Keratinocyte (primary cell): ENCODE measurements around the gene LEMD1. TPM values are rescaled to one million over a fixed set of nuclear protein-coding genes. Genes with fewer than 3 reads are reported as not detected.

Experiments used
- DNase-seq: peaks from one replicate; pipeline ENCODE4 v3.0.0-alpha.2; 2011; ENCODE audit warnings: low read depth, missing footprints, low spot score
- FAIRE-seq: peaks from 2 replicates; lab custom pipeline; 2011; peaks lifted over from hg19 to GRCh38; lab: Jason Lieb, UNC
- H2AFZ ChIP-seq: 2 replicates; pipeline ENCODE4 v1.6.0; 2012; ENCODE audit warnings: low read length, control low read depth, inconsistent platforms; ENCODE audit not compliant: control insufficient read depth
- H3K27ac ChIP-seq: 2 replicates; pipeline ENCODE4 v1.5.1; 2011; ENCODE audit warnings: low read length; ENCODE audit not compliant: control insufficient read depth, insufficient read depth
- H3K27me3 ChIP-seq: 3 replicates; pipeline ENCODE4 v1.6.0; 2011; ENCODE audit warnings: low read length; ENCODE audit not compliant: control insufficient read depth, insufficient read depth; ENCODE audit errors: extremely low read depth
- H3K36me3 ChIP-seq, 2 experiments: 2 replicates in 1 of 2; 3 replicates in 1 of 2; pipeline ENCODE4 v1.5.1; 2011; ENCODE audit warnings: low read length in 2 of 2, mild to moderate bottlenecking in 1 of 2; ENCODE audit not compliant: control insufficient read depth in 2 of 2, insufficient read depth in 2 of 2; ENCODE audit errors: extremely low read depth in 1 of 2
- H3K4me1 ChIP-seq: 3 replicates; pipeline ENCODE4 v1.5.1; 2011; ENCODE audit warnings: low read length; ENCODE audit not compliant: control insufficient read depth, insufficient read depth; ENCODE audit errors: extremely low read depth
- H3K4me2 ChIP-seq: 3 replicates; pipeline ENCODE4 v1.6.0; 2011; ENCODE audit warnings: low read depth, low read length; ENCODE audit not compliant: control insufficient read depth, insufficient read depth; ENCODE audit errors: extremely low read depth
- H3K4me3 ChIP-seq, 3 experiments: fragments of 200-600 bp in 1 of 3; sonication (generic) in 1 of 3; 2 replicates in 2 of 3; 3 replicates in 1 of 3; pipeline ENCODE4 v1.5.1; 2011 to 2016; ENCODE audit warnings: low read length in 3 of 3, mild to moderate bottlenecking in 3 of 3, control low read depth in 2 of 3, inconsistent platforms in 1 of 3, low read depth in 1 of 3, mixed read lengths in 1 of 3, mixed run types in 1 of 3, moderate library complexity in 1 of 3; ENCODE audit not compliant: control insufficient read depth in 2 of 3, insufficient read depth in 2 of 3; ENCODE audit errors: extremely low read depth in 1 of 3
- H3K79me2 ChIP-seq: 2 replicates; pipeline ENCODE4 v1.6.0; 2012; ENCODE audit warnings: low read length; ENCODE audit not compliant: control insufficient read depth, insufficient read depth
- H3K9ac ChIP-seq: 3 replicates; pipeline ENCODE4 v1.6.0; 2011; ENCODE audit warnings: low read length; ENCODE audit not compliant: control insufficient read depth, insufficient read depth; ENCODE audit errors: extremely low read depth
- H3K9me1 ChIP-seq: 3 replicates; pipeline ENCODE4 v1.6.0; 2011; ENCODE audit warnings: low read length; ENCODE audit not compliant: control insufficient read depth, insufficient read depth; ENCODE audit errors: extremely low read depth
- H3K9me3 ChIP-seq: 2 replicates; pipeline ENCODE4 v1.5.1; 2012; ENCODE audit warnings: low read depth, low read length; ENCODE audit not compliant: control insufficient read depth
- H4K20me1 ChIP-seq: 3 replicates; pipeline ENCODE4 v1.6.0; 2011; ENCODE audit warnings: low read length; ENCODE audit not compliant: control insufficient read depth, insufficient read depth; ENCODE audit errors: extremely low read depth
- CTCF ChIP-seq, 3 experiments: IDR thresholded peaks in 1 of 3; conservative IDR thresholded peaks in 1 of 3; optimal IDR thresholded peaks in 1 of 3; 2 replicates in 2 of 3; 3 replicates in 1 of 3; pipeline versions ENCODE3 to v1.5.1; 2011; ENCODE audit warnings: low read length in 3 of 3, mild to moderate bottlenecking in 3 of 3, moderate library complexity in 2 of 3, control low read depth in 1 of 3, inconsistent platforms in 1 of 3; ENCODE audit not compliant: insufficient read depth in 2 of 3; ENCODE audit errors: extremely low read depth in 1 of 3
- EZH2 ChIP-seq: IDR thresholded peaks from one replicate; pipeline ENCODE4 v1.6.1; 2012; ENCODE audit warnings: inconsistent platforms, mild to moderate bottlenecking, low read length, moderate library complexity
- dilution Hi-C: fragments of 300-500 bp; cut with MboI; formaldehyde crosslinking; loops from one replicate; pipeline ENCODE4 v1.7.0; 2020; ENCODE audit warnings: low sequenced_read_pairs; ENCODE audit not compliant: extremely low pct_ligation_motif_present
- polyA plus RNA-seq, 5 experiments: library from polyadenylated mRNA; depleted of rRNA in 3 of 5; stranded (reverse) in 3 of 5; stranded (forward) in 1 of 5; unstranded in 1 of 5; fragments of >200 nt; gene quantifications; 1 replicate in 1 of 5; 2 replicates in 3 of 5; 3 replicates in 1 of 5; pipeline versions ENCODE4 v1.2.1 to v1.2.3, GENCODE V29; 2011 to 2012; ENCODE audit warnings: missing spikeins in 2 of 5, low read depth in 1 of 5, low replicate concordance in 1 of 5

LEMD1 gene
- polyA plus RNA-seq, 1 donor (not counting 4 experiments of a cell fraction or from before 2014, with no cell fraction given), result 1.9 TPM

- no peaks in the 10 kb centered on the region for H3K79me2 ChIP-seq
- H2AFZ ChIP-seq, result no peak overlapping the region
- no peaks in the 10 kb centered on the region for H3K9me1 ChIP-seq
- no peak overlapping the region for H3K4me2 ChIP-seq
- dilution Hi-C loops, result no loop called here
- no peaks in the 10 kb centered on the region for H3K4me1 ChIP-seq
- FAIRE-seq (no peak), DNase-seq (no peak)
- H3K36me3 ChIP-seq, result no peaks in the 10 kb centered on the region
- H3K27ac ChIP-seq, result no peak overlapping the region
- no peak overlapping the region for H3K9ac ChIP-seq
- H4K20me1 ChIP-seq, result no peaks in the 10 kb centered on the region
- H3K4me3 ChIP-seq, result no peak overlapping the region
- TF ChIP-seq CTCF (optimal IDR thresholded peaks at IDR 0.05 in 1 of 3, IDR thresholded peaks at IDR 0.05 in 1 of 3, conservative IDR thresholded peaks at IDR 0.05 in 1 of 3; ENCODE audit: extremely low read depth in 1 of 3, insufficient read depth in 2 of 3, low read length in 3 of 3) (no peak), EZH2 (no peak)
- H3K27me3 ChIP-seq, result peaks cover 14% of the 10 kb centered on the region
- H3K9me3 ChIP-seq, result no peaks in the 10 kb centered on the region
Measured at GRCh38 chr1:205353612-205354011, 68.2 kb downstream of the LEMD1 start.

- H3K27me3 ChIP-seq, result peaks cover 12% of the 10 kb centered on the region
- no peak overlapping the region for H2AFZ ChIP-seq
- no peaks in the 10 kb centered on the region for H3K36me3 ChIP-seq
- dilution Hi-C loops, result no loop called here
- no peaks in the 10 kb centered on the region for H4K20me1 ChIP-seq
- FAIRE-seq, result no peak
- no peak for DNase-seq
- no peaks in the 10 kb centered on the region for H3K79me2 ChIP-seq
- H3K4me2 ChIP-seq, result no peak overlapping the region
- H3K9ac ChIP-seq, result no peak overlapping the region
- no peak overlapping the region for H3K27ac ChIP-seq
- no peak for TF ChIP-seq EZH2
- no peaks in the 10 kb centered on the region for H3K9me3 ChIP-seq
- no peaks in the 10 kb centered on the region for H3K9me1 ChIP-seq
- H3K4me1 ChIP-seq, result no peaks in the 10 kb centered on the region
- H3K4me3 ChIP-seq, result no peak overlapping the region
Measured at GRCh38 chr1:205353191-205353590, 68.7 kb downstream of the LEMD1 start.
